HUDEP-2 (cell line): Measurements from ENCODE around the gene ARFGAP2.

Experiments used
- DNase-seq, 76 experiments: peaks; one replicate each; lab custom pipeline; 2025; ENCODE audit not compliant: unreplicated experiment in 76 of 76; lab: John Stamatoyannopoulos, UW

ARFGAP2 gene

DNA sequence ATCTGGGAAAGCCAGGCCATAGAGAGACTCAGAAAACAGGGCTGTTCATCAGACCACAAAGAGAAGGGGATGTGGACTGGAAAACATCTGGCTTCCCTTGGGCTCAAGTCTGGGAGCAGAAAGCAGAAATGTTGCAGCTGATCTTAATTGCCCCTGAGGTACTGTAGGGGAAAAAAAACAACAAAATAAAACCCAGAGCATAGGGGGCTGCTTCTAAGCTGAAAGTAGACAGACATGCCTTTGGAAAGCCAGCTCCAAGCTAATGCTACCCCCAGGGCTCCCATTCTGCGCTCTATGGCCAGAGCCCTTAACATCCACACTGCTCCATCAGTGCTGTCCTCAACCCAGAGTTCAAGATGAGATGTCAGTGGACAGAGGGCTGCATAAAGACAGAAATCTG lies 11.6 kb upstream of the ARFGAP2 start:
- no peak for DNase-seq

- no peak for DNase-seq
These were observed 11.0 kb upstream of the ARFGAP2 start for GRCh38 chr11:47187723-47188122.

- peak in 11 of 76 experiments; percentile 8 to 30 (median 12) for DNase-seq
These were observed 10.3 kb upstream of the ARFGAP2 start for GRCh38 chr11:47186700-47187695.

DNA sequence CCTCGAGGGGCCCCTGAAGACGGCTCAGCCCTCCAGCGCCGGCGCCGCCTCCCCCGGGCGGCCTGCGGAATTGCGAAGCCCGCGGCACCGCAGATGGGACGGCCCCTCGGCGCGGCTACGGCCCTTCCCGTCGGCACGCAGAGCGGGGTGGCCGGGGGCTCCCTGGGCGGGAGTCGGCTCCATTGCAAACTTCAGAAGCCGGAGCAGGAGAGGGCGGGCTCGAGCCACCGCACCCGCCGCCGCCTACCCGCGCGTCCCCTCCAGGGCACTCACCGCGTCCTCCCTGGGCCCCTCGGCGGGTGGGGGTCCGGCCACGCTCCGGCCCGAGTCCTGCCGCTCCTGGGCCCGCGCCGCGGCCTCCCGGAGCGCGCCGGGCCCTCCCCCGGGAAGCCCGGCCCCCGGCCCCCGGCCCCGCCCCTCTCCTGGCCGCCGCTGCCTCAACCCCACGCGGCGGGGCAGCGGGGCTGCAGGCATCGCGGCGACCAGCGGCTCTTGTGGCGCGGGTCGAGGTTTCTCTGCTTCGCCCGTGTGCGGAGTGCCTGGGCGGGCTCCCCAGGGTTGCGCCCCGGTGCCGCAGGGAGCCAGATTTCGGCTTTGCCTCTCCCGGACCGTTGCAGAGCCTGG lies 9.5 kb upstream of the ARFGAP2 start, which contains the start of gene PACSIN3:
Gene PACSIN3, minus strand, starts transcription at position 359 of the 624 bp plus-strand sequence. CDS start 3,707 bp downstream, outside the sequence.
- peak in 2 of 76 experiments; percentile 13 to 22 for DNase-seq

- DNase-seq = no peak
These were observed 8.8 kb upstream of the ARFGAP2 start for GRCh38 chr11:47185305-47186075.

GRCh38 chr11:47184711-47185304 lies 8.1 kb upstream of the ARFGAP2 start:
- DNase-seq = no peak

GRCh38 chr11:47183969-47184368 lies 7.3 kb upstream of the ARFGAP2 start:
- DNase-seq = no peak

DNA sequence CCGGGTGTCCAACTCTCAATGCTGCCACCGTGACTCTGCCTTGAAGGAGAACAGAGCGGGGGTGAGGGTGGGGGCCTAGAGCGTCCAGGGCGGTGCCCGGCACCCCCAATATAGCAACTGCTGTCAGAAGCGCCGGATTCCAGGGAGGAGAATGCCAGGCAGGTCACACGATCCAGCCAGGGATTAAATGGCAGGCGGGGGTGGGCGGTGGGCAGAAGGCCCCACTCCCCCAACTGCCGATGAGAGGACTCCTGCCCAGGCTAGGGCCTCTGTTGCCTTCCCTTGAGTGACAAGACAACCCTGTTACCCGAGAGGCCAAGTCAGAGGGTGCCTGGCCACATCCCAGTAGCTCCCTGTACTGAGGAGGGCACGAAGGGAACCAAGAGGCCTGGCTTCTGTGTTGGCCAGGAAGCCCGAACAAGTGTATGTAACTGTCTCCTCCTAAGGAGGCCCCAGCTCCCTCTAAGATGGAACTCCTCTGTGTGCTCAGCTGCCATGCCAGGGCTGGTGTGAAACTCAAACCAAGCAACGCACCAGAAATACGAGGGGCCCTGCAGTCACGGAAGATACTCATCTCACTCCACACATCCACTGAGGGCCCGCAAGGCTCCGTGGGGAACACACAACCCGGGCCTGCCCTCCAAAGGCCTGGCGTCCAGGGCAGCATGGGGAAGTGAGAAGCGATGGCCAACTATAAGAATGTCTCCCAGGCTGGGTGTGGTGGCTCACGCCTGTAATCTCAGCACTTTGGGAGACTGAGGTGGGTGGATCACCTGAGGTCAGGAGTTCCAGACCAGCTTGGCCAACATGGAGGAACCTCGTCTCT lies 6.6 kb upstream of the ARFGAP2 start:
- DNase-seq = no peak

DNA sequence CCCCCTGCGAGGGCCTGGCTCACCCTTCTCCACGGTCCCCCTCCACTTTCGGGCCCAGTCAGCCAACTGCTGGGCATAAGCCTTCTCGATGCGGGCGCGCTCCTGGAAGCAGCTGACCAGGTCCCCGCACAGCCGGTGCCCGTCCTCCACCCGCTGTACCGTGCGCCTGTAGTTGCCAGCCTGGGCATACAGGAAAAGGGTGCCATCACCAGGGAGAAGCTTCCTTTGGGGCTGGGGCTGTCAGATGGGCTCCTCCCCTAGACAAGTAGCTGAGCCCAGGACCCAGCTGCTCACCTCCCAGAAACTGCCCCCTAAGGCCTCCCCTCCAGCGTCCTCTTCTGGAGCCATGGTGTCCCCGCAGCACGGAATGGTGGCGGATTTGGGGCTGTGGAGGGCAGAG lies 5.7 kb upstream of the ARFGAP2 start:
- no peak for DNase-seq

GRCh38 chr11:47181271-47181670 lies 4.6 kb upstream of the ARFGAP2 start:
- DNase-seq = no peak

- no peak for DNase-seq
These were observed 3.5 kb upstream of the ARFGAP2 start for GRCh38 chr11:47180006-47180787.

- peak in 43 of 76 experiments; percentile 4 to 61 (median 29) for DNase-seq
These were observed 2.9 kb upstream of the ARFGAP2 start for GRCh38 chr11:47179655-47179991.

DNA sequence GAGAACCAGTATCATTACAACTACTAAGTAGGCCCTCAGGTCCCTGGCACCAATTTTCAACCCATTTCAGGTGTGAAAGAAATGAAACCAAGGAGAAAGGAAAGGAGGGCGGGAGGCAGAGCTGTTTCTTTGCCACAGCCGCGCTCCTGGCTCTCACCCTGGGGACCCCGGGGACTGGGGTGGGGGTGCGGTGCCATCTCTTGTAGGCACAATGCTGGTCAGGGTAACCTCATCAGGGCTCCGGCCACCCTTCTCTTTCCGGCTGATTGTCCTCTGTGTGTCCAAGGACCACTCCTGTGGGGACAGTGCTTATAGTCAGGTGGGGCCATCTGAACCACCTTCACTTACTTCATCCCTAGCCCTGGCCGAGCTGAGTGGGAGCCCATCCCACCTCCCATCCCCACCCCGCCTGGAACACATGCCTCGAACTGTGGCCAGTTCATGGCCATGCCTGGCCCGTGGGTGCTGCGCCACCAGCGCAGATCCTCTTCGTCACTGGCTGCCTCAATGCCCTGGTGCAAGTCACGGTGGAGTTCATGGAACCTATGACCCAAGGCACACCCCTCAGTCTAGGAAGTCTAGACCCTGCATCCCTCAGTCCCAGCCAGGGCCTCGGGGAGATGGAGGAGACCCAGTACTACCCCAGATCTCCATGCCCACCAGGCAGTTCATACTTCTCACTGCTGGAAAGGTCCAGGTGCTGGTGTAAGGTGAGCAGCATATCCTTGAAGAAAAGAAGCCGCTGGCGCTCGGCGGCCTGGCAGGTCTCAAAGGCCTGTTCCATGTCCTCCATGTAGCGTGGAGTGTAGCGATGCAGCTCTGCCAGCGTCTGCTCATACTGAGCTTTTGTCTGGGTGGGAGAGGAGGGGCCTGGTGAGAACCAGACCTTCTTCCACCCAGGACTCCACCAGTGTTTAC lies 2.3 kb upstream of the ARFGAP2 start:
- peak in 1 of 76 experiments; percentile 18 for DNase-seq

- DNase-seq = no peak
These were observed 1.6 kb upstream of the ARFGAP2 start for GRCh38 chr11:47178316-47178715.

GRCh38 chr11:47177846-47178245 lies 1.2 kb upstream of the ARFGAP2 start:
- no peak for DNase-seq

GRCh38 chr11:47177229-47177845 lies 658 bp upstream of the ARFGAP2 start:
- peak in 75 of 76 experiments; percentile 17 to 91 (median 71) for DNase-seq

- DNase-seq = peak in 27 of 76 experiments; percentile 12 to 66 (median 31)
These were observed 842 bp downstream of the ARFGAP2 start for GRCh38 chr11:47175746-47176327.
